ENCODE data around the gene SEMA3E.

GRCh38 chr7:83684928-83685327, 36.0 kb upstream of the SEMA3E start:
- no peak for TF ChIP-seq CTCF (IDR thresholded peaks at IDR 0.05; ENCODE audit: poor library complexity)
- TF ChIP-seq EZH2 (IDR thresholded peaks at IDR 0.05; ENCODE audit: borderline replicate concordance) = no peak
- TF ChIP-seq EZH2phosphoT487 (IDR thresholded peaks at IDR 0.05; ENCODE audit: low read depth, severe bottlenecking, unreplicated experiment) = no peak
